MM.1S (cell line): ENCODE data around the gene RASSF7.

Experiments
- EZH2 ChIP-seq: fragments of 300-600 bp; sonication (generic); optimal IDR thresholded peaks from 2 replicates; pipeline ENCODE3; 2017; ENCODE audit warnings: low read depth, mild to moderate bottlenecking, antibody characterized with exemption, low read length, mixed read lengths
- TF ChIP-seq, protein P1 (sequence below): fragments of 300-600 bp; sonication (generic); IDR thresholded peaks from 2 replicates; pipeline ENCODE4 v1.5.1; 2016; ENCODE audit warnings: antibody characterized with exemption, low read length, mixed read lengths

DNA sequence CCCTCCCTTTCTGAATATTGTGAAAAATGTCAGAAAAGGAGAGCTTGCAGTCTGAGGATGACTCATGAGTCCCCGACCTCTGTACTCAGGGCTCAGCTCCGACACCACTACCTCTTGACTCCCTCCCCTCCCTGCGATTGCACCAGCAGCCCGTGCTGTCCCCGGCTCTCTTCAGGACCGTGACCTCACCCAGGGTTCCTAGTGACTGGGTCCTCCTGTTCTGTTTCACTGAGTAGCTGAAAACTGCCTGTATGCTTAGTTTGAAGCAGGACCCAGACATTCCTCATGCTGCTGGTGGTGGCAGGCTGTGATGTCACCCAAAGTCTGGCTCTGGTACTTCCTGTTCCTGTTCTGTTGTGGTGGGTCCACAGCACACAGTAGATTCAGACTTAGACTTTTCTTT lies 27.2 kb downstream of the RASSF7 start:
- no peak for TF ChIP-seq EZH2
- TF ChIP-seq, protein P1, sequence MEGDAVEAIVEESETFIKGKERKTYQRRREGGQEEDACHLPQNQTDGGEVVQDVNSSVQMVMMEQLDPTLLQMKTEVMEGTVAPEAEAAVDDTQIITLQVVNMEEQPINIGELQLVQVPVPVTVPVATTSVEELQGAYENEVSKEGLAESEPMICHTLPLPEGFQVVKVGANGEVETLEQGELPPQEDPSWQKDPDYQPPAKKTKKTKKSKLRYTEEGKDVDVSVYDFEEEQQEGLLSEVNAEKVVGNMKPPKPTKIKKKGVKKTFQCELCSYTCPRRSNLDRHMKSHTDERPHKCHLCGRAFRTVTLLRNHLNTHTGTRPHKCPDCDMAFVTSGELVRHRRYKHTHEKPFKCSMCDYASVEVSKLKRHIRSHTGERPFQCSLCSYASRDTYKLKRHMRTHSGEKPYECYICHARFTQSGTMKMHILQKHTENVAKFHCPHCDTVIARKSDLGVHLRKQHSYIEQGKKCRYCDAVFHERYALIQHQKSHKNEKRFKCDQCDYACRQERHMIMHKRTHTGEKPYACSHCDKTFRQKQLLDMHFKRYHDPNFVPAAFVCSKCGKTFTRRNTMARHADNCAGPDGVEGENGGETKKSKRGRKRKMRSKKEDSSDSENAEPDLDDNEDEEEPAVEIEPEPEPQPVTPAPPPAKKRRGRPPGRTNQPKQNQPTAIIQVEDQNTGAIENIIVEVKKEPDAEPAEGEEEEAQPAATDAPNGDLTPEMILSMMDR: no peak
